Measurements from ENCODE around the gene TMEM253.

Gene TMEM253

GRCh38 chr14:21100931-21101330 is at the start of gene TMEM253:
Gene TMEM253, plus strand, starts transcription at chr14:21101066. Its CDS starts 278 bp downstream, at chr14:21101344.
- no peak for DNase-seq

- DNase-seq, result no peak
Measured at GRCh38 chr14:21053184-21054122, 47.4 kb upstream of the TMEM253 start.

GRCh38 chr14:21054123-21054767 is 46.6 kb upstream of the TMEM253 start:
- no peak for DNase-seq

- DNase-seq, result no peak
Measured at GRCh38 chr14:21054768-21055145, 46.1 kb upstream of the TMEM253 start.

- no peak for DNase-seq
Measured at GRCh38 chr14:21055432-21056117, 45.3 kb upstream of the TMEM253 start.

- no peak for DNase-seq
Measured at GRCh38 chr14:21056520-21057163, 44.2 kb upstream of the TMEM253 start.

GRCh38 chr14:21057803-21058675 is 42.8 kb upstream of the TMEM253 start, which contains the start of gene RNASE8:
Gene RNASE8, plus strand, starts transcription at chr14:21057822. Its CDS starts 71 bp downstream, at chr14:21057893.
- no peak for DNase-seq

GRCh38 chr14:21058903-21059302 is 42.0 kb upstream of the TMEM253 start:
- no peak for DNase-seq

- DNase-seq, result no peak
Measured at GRCh38 chr14:21059842-21060613, 40.8 kb upstream of the TMEM253 start.

GRCh38 chr14:21060614-21061346 is 40.1 kb upstream of the TMEM253 start:
- no peak for DNase-seq

- DNase-seq, result no peak
Measured at GRCh38 chr14:21061347-21061668, 39.6 kb upstream of the TMEM253 start.

GRCh38 chr14:21063479-21063878 is 37.4 kb upstream of the TMEM253 start:
- DNase-seq, result peak; percentile 37

- DNase-seq, result no peak
Measured at GRCh38 chr14:21066882-21067502, 33.9 kb upstream of the TMEM253 start.

GRCh38 chr14:21068521-21069387 is 32.1 kb upstream of the TMEM253 start:
- peak; percentile 90 for DNase-seq

- DNase-seq, result peak; percentile 89
Measured at GRCh38 chr14:21069388-21070082, 31.3 kb upstream of the TMEM253 start.

GRCh38 chr14:21070083-21070609 is 30.7 kb upstream of the TMEM253 start, which contains the start of gene ARHGEF40:
Gene ARHGEF40, plus strand, starts transcription at chr14:21070304. Its CDS starts 93 bp downstream, at chr14:21070397.
- peak; percentile 90 for DNase-seq

GRCh38 chr14:21070610-21071224 is 30.1 kb upstream of the TMEM253 start:
- peak; percentile 86 for DNase-seq

All from eye (tissue), 1 donor.